PC-3 (cell line): ENCODE data around the gene CNR2. TPM values are rescaled to one million over a fixed set of nuclear protein-coding genes. Genes with fewer than 3 reads are reported as not detected.

Experiments used
- ATAC-seq: fragments of 200-7000 bp; cut with Tn5 transposase; 2 replicates; pipeline ENCODE4 v1.9.1; 2020; ENCODE audit warnings: mild to moderate bottlenecking, moderate library complexity
- BruUV-seq: library from RNA; stranded (reverse); fragments of 400-500 nt; replicated peaks from 2 replicates; lab custom pipeline; 2021; lab: Mats Ljungman, UMichigan
- CTCF ChIA-PET: fragments of 300-600 bp; sonication (Branson Sonifier 250); formaldehyde crosslinking; loops from one replicate; lab custom pipeline; 2022; ENCODE audit warnings: antibody characterized with exemption; lab: Charles Lee
- POLR2A ChIA-PET: fragments of 300-600 bp; sonication (Branson Sonifier 250); formaldehyde crosslinking; loops from one replicate; lab custom pipeline; 2022; ENCODE audit warnings: antibody characterized with exemption; ENCODE audit not compliant: unreplicated experiment; lab: Charles Lee
- DNase-seq: peaks from one replicate; pipeline ENCODE4 v3.0.0-alpha.2; 2015
- H2AFZ ChIP-seq: fragments of 300-600 bp; sonication (generic); 2 replicates; pipeline ENCODE4 v1.6.0; 2016; ENCODE audit warnings: antibody characterized with exemption, low read length
- H3F3A ChIP-seq: fragments of 300-600 bp; sonication (generic); one replicate; pipeline ENCODE4 v1.6.0; 2017; ENCODE audit warnings: antibody characterized with exemption, low read length, control low read depth, mild to moderate bottlenecking; ENCODE audit not compliant: unreplicated experiment
- H3K27ac ChIP-seq: fragments of 300-600 bp; sonication (generic); 2 replicates; pipeline ENCODE4 v1.5.1; 2016; ENCODE audit warnings: mild to moderate bottlenecking, low read length
- H3K27me3 ChIP-seq: fragments of 300-600 bp; sonication (generic); 2 replicates; pipeline ENCODE4 v1.6.1; 2016; ENCODE audit warnings: low read length, mixed read lengths
- H3K36me3 ChIP-seq: fragments of 300-600 bp; sonication (generic); 2 replicates; pipeline ENCODE4 v1.6.1; 2016; ENCODE audit warnings: low read depth, mixed run types, low read length, mixed read lengths
- H3K4me1 ChIP-seq: fragments of 300-600 bp; sonication (generic); 2 replicates; pipeline ENCODE4 v1.5.1; 2016; ENCODE audit warnings: low read length; ENCODE audit not compliant: insufficient read depth
- H3K4me2 ChIP-seq: fragments of 300-600 bp; sonication (generic); 2 replicates; pipeline ENCODE4 v1.6.0; 2016; ENCODE audit warnings: low read length
- H3K4me3 ChIP-seq: fragments of 300-600 bp; sonication (generic); 2 replicates; pipeline ENCODE4 v1.5.1; 2016; ENCODE audit warnings: mild to moderate bottlenecking, low read length, mixed read lengths
- H3K79me2 ChIP-seq: fragments of 300-600 bp; sonication (generic); 2 replicates; pipeline ENCODE4 v1.6.1; 2017; ENCODE audit warnings: low read length, mixed read lengths
- H3K9ac ChIP-seq: fragments of 300-600 bp; sonication (generic); 2 replicates; pipeline ENCODE4 v1.6.0; 2016; ENCODE audit warnings: mild to moderate bottlenecking, low read length
- H3K9me2 ChIP-seq: fragments of 300-600 bp; sonication (generic); replicated peaks from 2 replicates; pipeline ENCODE4 v1.6.1; 2016; ENCODE audit warnings: mixed run types, low read length, mixed read lengths
- H3K9me3 ChIP-seq: fragments of 300-600 bp; sonication (generic); 2 replicates; pipeline ENCODE4 v1.6.1; 2016; ENCODE audit warnings: low read length, mixed read lengths
- H4K20me1 ChIP-seq: fragments of 300-600 bp; sonication (generic); 2 replicates; pipeline ENCODE4 v1.6.1; 2016; ENCODE audit warnings: low read length, mixed read lengths
- CTCF ChIP-seq: fragments of 300-600 bp; sonication (generic); conservative IDR thresholded peaks from 2 replicates; pipeline ENCODE4 v1.5.1; 2017; ENCODE audit warnings: antibody characterized with exemption, low read depth, mild to moderate bottlenecking, low read length
- EZH2 ChIP-seq: fragments of 300-600 bp; sonication (generic); IDR thresholded peaks from one replicate; pipeline ENCODE4 v1.6.1; 2017; ENCODE audit warnings: antibody characterized with exemption, mild to moderate bottlenecking, low read length; ENCODE audit not compliant: unreplicated experiment
- EZH2phosphoT487 ChIP-seq: fragments of 300-600 bp; sonication (generic); IDR thresholded peaks from 2 replicates; pipeline ENCODE4 v1.6.1; 2018; ENCODE audit warnings: mild to moderate bottlenecking, antibody characterized with exemption, low read length, borderline replicate concordance
- intact Hi-C: fragments of 100-400 bp; cut with micrococcal nuclease; formaldehyde crosslinking; loops from 2 replicates; pipeline ENCODE4 v1.9.0; 2023
- total RNA-seq: library from RNA; depleted of rRNA; stranded (reverse); fragments of >200 nt; gene quantifications from 2 replicates; pipeline ENCODE4 v1.2.3, GENCODE V29; 2014

CNR2 gene
- total RNA-seq, 1 experiment from 2014 or later: not detected

- DNase-seq (no peak), ATAC-seq (no peak)
- H4K20me1 ChIP-seq: no peaks in the 10 kb centered on the region
- peaks cover 11% of the 10 kb centered on the region for H3K4me1 ChIP-seq
- no peaks in the 10 kb centered on the region for H3K27me3 ChIP-seq
- intact Hi-C loops: no loop called here
- ChIA-PET POLR2A (no interaction called here), CTCF (no interaction called here)
- H3K36me3 ChIP-seq: no peaks in the 10 kb centered on the region
- H3K27ac ChIP-seq: no peak overlapping the region
- H3K9ac ChIP-seq: no peak overlapping the region
- no peaks in the 10 kb centered on the region for H3K9me2 ChIP-seq
- no peaks in the 10 kb centered on the region for H3K79me2 ChIP-seq
- no peak overlapping the region for H2AFZ ChIP-seq
- no peak for TF ChIP-seq CTCF
- no peak for TF ChIP-seq EZH2phosphoT487
- TF ChIP-seq EZH2: no peak
- H3F3A ChIP-seq: no peaks in the 10 kb centered on the region
- H3K4me2 ChIP-seq: no peak overlapping the region
- H3K9me3 ChIP-seq: no peaks in the 10 kb centered on the region
- no TSS peak for BruUV-seq
- H3K4me3 ChIP-seq: no peak overlapping the region
Observed at GRCh38 chr1:23908453-23909341, 4.5 kb downstream of the CNR2 start.

GRCh38 chr1:23906731-23907130 is 6.4 kb downstream of the CNR2 start:
- H3F3A ChIP-seq: no peaks in the 10 kb centered on the region
- ATAC-seq (no peak), DNase-seq (no peak)
- H3K9ac ChIP-seq: no peak overlapping the region
- H4K20me1 ChIP-seq: no peaks in the 10 kb centered on the region
- no peaks in the 10 kb centered on the region for H3K9me3 ChIP-seq
- H3K4me2 ChIP-seq: no peak overlapping the region
- peaks cover 11% of the 10 kb centered on the region for H3K4me1 ChIP-seq
- H3K27me3 ChIP-seq: no peaks in the 10 kb centered on the region
- no peak overlapping the region for H3K27ac ChIP-seq
- H3K36me3 ChIP-seq: no peaks in the 10 kb centered on the region
- CTCF ChIA-PET: no interaction called here
- H3K9me2 ChIP-seq: no peaks in the 10 kb centered on the region
- TF ChIP-seq EZH2phosphoT487 (no peak), EZH2 (no peak), CTCF (no peak)
- BruUV-seq: no TSS peak
- POLR2A ChIA-PET: no interaction called here
- intact Hi-C loops: no loop called here
- no peaks in the 10 kb centered on the region for H3K79me2 ChIP-seq
- no peak overlapping the region for H3K4me3 ChIP-seq
- H2AFZ ChIP-seq: no peak overlapping the region

- peaks cover 11% of the 10 kb centered on the region for H3K4me1 ChIP-seq
- H3F3A ChIP-seq: no peaks in the 10 kb centered on the region
- H4K20me1 ChIP-seq: no peaks in the 10 kb centered on the region
- H3K9ac ChIP-seq: no peak overlapping the region
- DNase-seq (no peak), ATAC-seq (no peak)
- intact Hi-C loops: no loop called here
- H3K79me2 ChIP-seq: no peaks in the 10 kb centered on the region
- TF ChIP-seq EZH2 (no peak), CTCF (no peak), EZH2phosphoT487 (no peak)
- H3K4me2 ChIP-seq: no peak overlapping the region
- H3K27me3 ChIP-seq: no peaks in the 10 kb centered on the region
- no TSS peak for BruUV-seq
- CTCF ChIA-PET: no interaction called here
- H3K4me3 ChIP-seq: no peak overlapping the region
- no peaks in the 10 kb centered on the region for H3K9me3 ChIP-seq
- no peaks in the 10 kb centered on the region for H3K9me2 ChIP-seq
- POLR2A ChIA-PET: no interaction called here
- no peak overlapping the region for H2AFZ ChIP-seq
- no peaks in the 10 kb centered on the region for H3K36me3 ChIP-seq
- H3K27ac ChIP-seq: no peak overlapping the region
Observed at GRCh38 chr1:23905461-23906025, 7.6 kb downstream of the CNR2 start.
